ENCODE results near the gene OBSCN.

Gene OBSCN

GRCh38 chr1:228320394-228320793 lies 112.5 kb downstream of the OBSCN start:
- DNase-seq (ENCODE audit: low read depth), result no peak

- DNase-seq (ENCODE audit: low read depth), result no peak
Measured at GRCh38 chr1:228321435-228321834, 113.6 kb downstream of the OBSCN start.

- DNase-seq (ENCODE audit: low read depth), result no peak
Measured at GRCh38 chr1:228321895-228322294, 114.1 kb downstream of the OBSCN start.

- DNase-seq (ENCODE audit: low read depth), result no peak
Measured at GRCh38 chr1:228323401-228323800, 115.6 kb downstream of the OBSCN start.

- DNase-seq (ENCODE audit: low read depth), result no peak
Measured at GRCh38 chr1:228325267-228325666, 117.4 kb downstream of the OBSCN start.

- no peak for DNase-seq (ENCODE audit: low read depth)
Measured at GRCh38 chr1:228329887-228330286, 122.0 kb downstream of the OBSCN start.

- no peak for DNase-seq (ENCODE audit: low read depth)
Measured at GRCh38 chr1:228332797-228333738, 125.2 kb downstream of the OBSCN start.

GRCh38 chr1:228333739-228334115 lies 125.9 kb downstream of the OBSCN start:
- DNase-seq (ENCODE audit: low read depth), result no peak

GRCh38 chr1:228334226-228334935 lies 126.5 kb downstream of the OBSCN start:
- DNase-seq (ENCODE audit: low read depth), result no peak

- DNase-seq (ENCODE audit: low read depth), result no peak
Measured at GRCh38 chr1:228334954-228335353, 127.1 kb downstream of the OBSCN start.

GRCh38 chr1:228335406-228336307 lies 127.8 kb downstream of the OBSCN start:
- no peak for DNase-seq (ENCODE audit: low read depth)

- DNase-seq (ENCODE audit: low read depth), result no peak
Measured at GRCh38 chr1:228336308-228337030, 128.6 kb downstream of the OBSCN start.

- no peak for DNase-seq (ENCODE audit: low read depth)
Measured at GRCh38 chr1:228337031-228337564, 129.3 kb downstream of the OBSCN start.

GRCh38 chr1:228337711-228338520 lies 130.1 kb downstream of the OBSCN start:
- no peak for DNase-seq (ENCODE audit: low read depth)

- no peak for DNase-seq (ENCODE audit: low read depth)
Measured at GRCh38 chr1:228338521-228339051, 130.7 kb downstream of the OBSCN start.

- DNase-seq (ENCODE audit: low read depth), result no peak
Measured at GRCh38 chr1:228339059-228339704, 131.3 kb downstream of the OBSCN start.

- DNase-seq (ENCODE audit: low read depth), result no peak
Measured at GRCh38 chr1:228339766-228340685, 132.2 kb downstream of the OBSCN start.

- no peak for DNase-seq (ENCODE audit: low read depth)
Measured at GRCh38 chr1:228340686-228341449, 133.0 kb downstream of the OBSCN start.

Data from activated gamma-delta T cell treated with anti-CD3 and anti-CD28 coated beads, Interleukin-2, amount 50 U/mL, for 16 hours (primary cell).